Peyer's patch (tissue), 4 donors: Measurements from ENCODE around the gene TGFBR3L.
A peak's percentile ranks its signal among the peaks of the same experiment; 100 is the strongest.

Source experiments
- POLR2A ChIP-seq, 2 donors: fragments of 450-650 bp; IDR thresholded peaks; one replicate each; pipeline ENCODE4 v1.5.1; 2017; ENCODE audit warnings: antibody characterized with exemption in 2 of 2, mild to moderate bottlenecking in 2 of 2, moderate library complexity in 2 of 2
- TF ChIP-seq, protein P1 (sequence below), 6 experiments: fragments of 450-650 bp in 4 of 6; fragments of 200-600 bp in 2 of 6; sonication (generic) in 1 of 6; IDR thresholded peaks; one replicate each; pipeline ENCODE4 v1.5.1; 2017 to 2019; ENCODE audit warnings: antibody characterized with exemption in 6 of 6, mild to moderate bottlenecking in 3 of 6, moderate library complexity in 1 of 6

DNA sequence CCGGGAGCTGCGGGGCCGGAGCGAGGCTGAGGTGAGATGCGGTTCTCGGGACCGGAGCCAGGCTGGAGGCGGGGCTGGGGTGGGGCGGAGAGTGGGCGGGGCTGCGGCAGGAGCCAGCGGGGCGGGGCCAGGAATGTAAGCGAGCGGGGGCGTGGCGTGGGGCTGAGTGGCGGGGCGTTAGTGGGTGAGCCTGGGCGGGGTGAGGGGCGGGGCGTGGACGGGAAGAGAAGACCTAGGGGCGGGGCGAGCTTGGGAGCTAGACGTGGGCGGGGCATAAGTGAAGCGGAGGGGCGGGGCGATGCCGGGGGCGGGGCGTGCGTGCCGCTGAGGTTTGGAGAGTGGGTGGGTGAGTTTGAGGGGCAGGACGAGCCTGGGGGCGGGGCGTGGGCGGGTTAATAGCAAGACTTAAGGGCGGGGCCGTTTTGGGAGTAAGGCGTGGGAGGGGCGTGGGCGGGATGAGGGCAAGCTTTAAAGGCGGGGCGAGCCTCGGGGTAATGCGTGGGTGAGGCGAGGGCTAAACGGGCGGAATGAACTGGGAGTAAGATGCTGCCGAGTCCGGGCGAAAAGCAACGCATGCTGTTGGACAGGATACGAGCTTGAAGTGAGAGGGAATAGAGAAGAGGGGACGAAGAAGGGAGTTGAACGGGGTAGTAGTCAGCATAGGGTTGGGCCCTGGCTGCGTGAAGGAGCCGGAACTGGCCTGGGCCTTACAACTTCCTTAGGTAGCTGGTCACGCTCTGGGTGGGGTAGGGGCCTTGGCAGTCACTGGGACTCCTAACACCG, 6.1 kb downstream of the TGFBR3L start:
- TF ChIP-seq, protein P1, sequence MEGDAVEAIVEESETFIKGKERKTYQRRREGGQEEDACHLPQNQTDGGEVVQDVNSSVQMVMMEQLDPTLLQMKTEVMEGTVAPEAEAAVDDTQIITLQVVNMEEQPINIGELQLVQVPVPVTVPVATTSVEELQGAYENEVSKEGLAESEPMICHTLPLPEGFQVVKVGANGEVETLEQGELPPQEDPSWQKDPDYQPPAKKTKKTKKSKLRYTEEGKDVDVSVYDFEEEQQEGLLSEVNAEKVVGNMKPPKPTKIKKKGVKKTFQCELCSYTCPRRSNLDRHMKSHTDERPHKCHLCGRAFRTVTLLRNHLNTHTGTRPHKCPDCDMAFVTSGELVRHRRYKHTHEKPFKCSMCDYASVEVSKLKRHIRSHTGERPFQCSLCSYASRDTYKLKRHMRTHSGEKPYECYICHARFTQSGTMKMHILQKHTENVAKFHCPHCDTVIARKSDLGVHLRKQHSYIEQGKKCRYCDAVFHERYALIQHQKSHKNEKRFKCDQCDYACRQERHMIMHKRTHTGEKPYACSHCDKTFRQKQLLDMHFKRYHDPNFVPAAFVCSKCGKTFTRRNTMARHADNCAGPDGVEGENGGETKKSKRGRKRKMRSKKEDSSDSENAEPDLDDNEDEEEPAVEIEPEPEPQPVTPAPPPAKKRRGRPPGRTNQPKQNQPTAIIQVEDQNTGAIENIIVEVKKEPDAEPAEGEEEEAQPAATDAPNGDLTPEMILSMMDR (IDR thresholded peaks at IDR 0.05), result no peak
- peak in 1 of 2 donors; percentile 45 for TF ChIP-seq POLR2A (IDR thresholded peaks at IDR 0.05)
